ENCODE measurements around the gene TMEM255B.
A peak's percentile ranks its signal among the peaks of the same experiment; 100 is the strongest.

TMEM255B gene

GRCh38 chr13:113806526-113806925 lies 47.5 kb downstream of the TMEM255B start:
- no peak for DNase-seq

- no peak for DNase-seq
These were observed 49.2 kb downstream of the TMEM255B start for GRCh38 chr13:113808058-113808834.

GRCh38 chr13:113809934-113810333 lies 50.9 kb downstream of the TMEM255B start:
- DNase-seq = no peak

GRCh38 chr13:113810640-113811039 lies 51.6 kb downstream of the TMEM255B start:
- DNase-seq = no peak

- DNase-seq = no peak
These were observed 52.3 kb downstream of the TMEM255B start for GRCh38 chr13:113811081-113811928.

- DNase-seq = no peak
These were observed 53.4 kb downstream of the TMEM255B start for GRCh38 chr13:113812178-113813040.

GRCh38 chr13:113813070-113813748 lies 54.2 kb downstream of the TMEM255B start:
- DNase-seq = no peak

GRCh38 chr13:113813749-113814434 lies 54.9 kb downstream of the TMEM255B start:
- DNase-seq = no peak

- no peak for DNase-seq
These were observed 55.4 kb downstream of the TMEM255B start for GRCh38 chr13:113814435-113814821.

- DNase-seq = no peak
These were observed 56.4 kb downstream of the TMEM255B start for GRCh38 chr13:113815151-113816058.

- no peak for DNase-seq
These were observed 57.4 kb downstream of the TMEM255B start for GRCh38 chr13:113816254-113816929.

GRCh38 chr13:113816946-113817859 lies 58.2 kb downstream of the TMEM255B start:
- peak; percentile 87 for DNase-seq

GRCh38 chr13:113817860-113818691 lies 59.0 kb downstream of the TMEM255B start:
- DNase-seq = no peak

- no peak for DNase-seq
These were observed 59.8 kb downstream of the TMEM255B start for GRCh38 chr13:113818700-113819295.

GRCh38 chr13:113819341-113819730 lies 60.3 kb downstream of the TMEM255B start:
- no peak for DNase-seq

- DNase-seq = no peak
These were observed 61.0 kb downstream of the TMEM255B start for GRCh38 chr13:113819731-113820715.

Data from activated CD8-positive, alpha-beta memory T cell treated with anti-CD3 and anti-CD28 coated beads, Interleukin-2, amount 50 U/mL, for 4 hours (primary cell).